SU-DHL-6 (cell line): Measurements from ENCODE around the gene CD96.

ENCODE experiments used
- H2AFZ ChIP-seq: fragments of 200-600 bp; sonication (generic); 2 replicates; pipeline ENCODE4 v1.6.1; 2014; ENCODE audit warnings: low read depth, mild to moderate bottlenecking, moderate library complexity, mixed read lengths, antibody characterized with exemption, low read length; ENCODE audit not compliant: severe bottlenecking
- H3F3A ChIP-seq: fragments of 200-600 bp; shearing (Covaris generic); 2 replicates; pipeline ENCODE4 v1.6.0; 2016; ENCODE audit warnings: antibody characterized with exemption, mild to moderate bottlenecking; ENCODE audit not compliant: insufficient read depth
- H3K27ac ChIP-seq: fragments of 200-600 bp; sonication (generic); 2 replicates; pipeline ENCODE4 v1.5.1; 2016; ENCODE audit warnings: low read depth, mild to moderate bottlenecking, low read length, moderate library complexity, mixed read lengths
- H3K27me3 ChIP-seq: fragments of 200-600 bp; sonication (generic), shearing (Covaris generic); 2 replicates; pipeline ENCODE4 v1.6.0; 2014; ENCODE audit warnings: mild to moderate bottlenecking, low read length
- H3K36me3 ChIP-seq: fragments of 200-600 bp; sonication (generic); 2 replicates; pipeline ENCODE4 v1.6.1; 2014; ENCODE audit warnings: mild to moderate bottlenecking, low read length, mixed read lengths
- H3K4me2 ChIP-seq: fragments of 300-600, 200-600 bp; shearing (Covaris generic), sonication (generic); 2 replicates; pipeline ENCODE4 v1.6.0; 2014; ENCODE audit warnings: low read length, low read depth, mild to moderate bottlenecking; ENCODE audit not compliant: poor library complexity, severe bottlenecking
- H3K4me3 ChIP-seq: fragments of 200-600 bp; sonication (generic); 2 replicates; pipeline ENCODE4 v1.5.1; 2014; ENCODE audit warnings: antibody characterized with exemption, low read length, mild to moderate bottlenecking, mixed read lengths; ENCODE audit not compliant: insufficient read depth, poor library complexity, severe bottlenecking
- H3K79me2 ChIP-seq: fragments of 200-600 bp; sonication (generic); 2 replicates; pipeline ENCODE4 v1.6.1; 2014; ENCODE audit warnings: mild to moderate bottlenecking, low read length, moderate library complexity; ENCODE audit not compliant: insufficient read depth
- H3K9ac ChIP-seq: fragments of 200-600 bp; sonication (generic); 2 replicates; pipeline ENCODE4 v1.7.0; 2014; ENCODE audit warnings: mild to moderate bottlenecking, low read length
- H3K9me2 ChIP-seq: fragments of 200-600 bp; sonication (generic); replicated peaks from 2 replicates; pipeline ENCODE4 v1.6.1; 2014; ENCODE audit warnings: low read length; ENCODE audit not compliant: insufficient read depth
- H3K9me3 ChIP-seq: fragments of 200-600 bp; sonication (generic); 2 replicates; pipeline ENCODE4 v1.6.1; 2014; ENCODE audit warnings: low read length, mixed read lengths; ENCODE audit not compliant: insufficient read depth
- H4K20me1 ChIP-seq: fragments of 200-600 bp; sonication (generic); 2 replicates; pipeline ENCODE4 v1.6.1; 2014; ENCODE audit warnings: low read depth, mild to moderate bottlenecking, antibody characterized with exemption, low read length, moderate library complexity, mixed read lengths
- EZH2phosphoT487 ChIP-seq: fragments of 200-600 bp; sonication (generic), shearing (Covaris generic); conservative IDR thresholded peaks from 2 replicates; pipeline ENCODE4 v1.6.1; 2018; ENCODE audit warnings: mild to moderate bottlenecking, antibody characterized with exemption, low read length, moderate library complexity, mixed read lengths
- TF ChIP-seq, protein P1 (sequence below): fragments of 200-600 bp; sonication (generic); IDR thresholded peaks from one replicate; pipeline ENCODE4 v1.5.1; 2017; ENCODE audit warnings: antibody characterized with exemption, mild to moderate bottlenecking, low read length, moderate library complexity; ENCODE audit not compliant: insufficient read depth, poor library complexity, severe bottlenecking

Gene CD96

DNA sequence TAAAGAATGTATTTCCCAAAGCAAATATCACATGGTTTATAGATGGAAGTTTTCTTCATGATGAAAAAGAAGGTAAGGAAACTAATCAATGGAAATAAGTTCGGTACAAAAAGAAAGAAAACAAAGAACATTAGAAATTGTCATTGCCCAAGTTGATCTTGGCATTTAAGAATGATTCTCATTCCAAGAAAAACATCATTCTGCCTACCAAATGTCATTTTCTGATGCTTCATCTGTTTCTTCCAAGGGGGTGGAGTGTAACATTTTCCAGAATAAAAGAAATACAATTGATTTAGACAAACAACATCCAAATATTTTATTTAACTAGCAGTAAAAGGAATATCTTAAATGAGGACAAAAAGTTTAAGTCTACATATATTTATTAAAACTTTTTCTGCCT is 56.1 kb downstream of the CD96 start:
- Histone ChIP-seq H3K27ac (no peak overlapping the region), H3K9me2 (no peaks in the 10 kb centered on the region), H3K9ac (no peak overlapping the region), H3K27me3 (no peaks in the 10 kb centered on the region), H4K20me1 (no peaks in the 10 kb centered on the region), H3F3A (no peaks in the 10 kb centered on the region), H3K9me3 (no peaks in the 10 kb centered on the region), H3K79me2 (no peaks in the 10 kb centered on the region), H3K4me2 (no peak overlapping the region), H2AFZ (no peak overlapping the region), H3K4me3 (no peak overlapping the region), H3K36me3 (no peaks in the 10 kb centered on the region)
- no peak for TF ChIP-seq EZH2phosphoT487
- TF ChIP-seq, protein P1, sequence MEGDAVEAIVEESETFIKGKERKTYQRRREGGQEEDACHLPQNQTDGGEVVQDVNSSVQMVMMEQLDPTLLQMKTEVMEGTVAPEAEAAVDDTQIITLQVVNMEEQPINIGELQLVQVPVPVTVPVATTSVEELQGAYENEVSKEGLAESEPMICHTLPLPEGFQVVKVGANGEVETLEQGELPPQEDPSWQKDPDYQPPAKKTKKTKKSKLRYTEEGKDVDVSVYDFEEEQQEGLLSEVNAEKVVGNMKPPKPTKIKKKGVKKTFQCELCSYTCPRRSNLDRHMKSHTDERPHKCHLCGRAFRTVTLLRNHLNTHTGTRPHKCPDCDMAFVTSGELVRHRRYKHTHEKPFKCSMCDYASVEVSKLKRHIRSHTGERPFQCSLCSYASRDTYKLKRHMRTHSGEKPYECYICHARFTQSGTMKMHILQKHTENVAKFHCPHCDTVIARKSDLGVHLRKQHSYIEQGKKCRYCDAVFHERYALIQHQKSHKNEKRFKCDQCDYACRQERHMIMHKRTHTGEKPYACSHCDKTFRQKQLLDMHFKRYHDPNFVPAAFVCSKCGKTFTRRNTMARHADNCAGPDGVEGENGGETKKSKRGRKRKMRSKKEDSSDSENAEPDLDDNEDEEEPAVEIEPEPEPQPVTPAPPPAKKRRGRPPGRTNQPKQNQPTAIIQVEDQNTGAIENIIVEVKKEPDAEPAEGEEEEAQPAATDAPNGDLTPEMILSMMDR = no peak

DNA sequence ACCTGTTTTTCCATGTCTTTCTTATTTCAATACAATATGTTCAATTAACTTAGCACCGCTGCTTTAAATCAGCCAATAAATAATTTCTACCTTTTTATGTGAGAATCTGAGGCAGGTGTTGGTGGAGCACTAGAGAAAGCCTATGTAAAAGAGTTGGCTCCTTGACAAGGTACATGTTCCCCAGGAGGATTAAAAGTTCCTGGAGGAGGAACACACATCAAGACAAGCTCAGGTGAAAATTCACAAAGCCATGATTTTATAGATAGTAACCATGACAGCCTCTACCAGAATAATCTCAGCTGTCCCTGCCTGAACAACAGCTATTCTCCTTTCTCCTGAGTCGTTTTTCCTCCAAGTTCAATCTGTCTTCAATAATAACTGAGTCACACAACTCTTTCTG is 56.6 kb downstream of the CD96 start:
- H3K27ac ChIP-seq = no peak overlapping the region
- no peaks in the 10 kb centered on the region for H3K9me3 ChIP-seq
- H3K9me2 ChIP-seq = no peaks in the 10 kb centered on the region
- H3K9ac ChIP-seq = no peak overlapping the region
- H3F3A ChIP-seq = no peaks in the 10 kb centered on the region
- H3K36me3 ChIP-seq = no peaks in the 10 kb centered on the region
- no peak overlapping the region for H3K4me2 ChIP-seq
- no peaks in the 10 kb centered on the region for H3K79me2 ChIP-seq
- H3K27me3 ChIP-seq = no peaks in the 10 kb centered on the region
- H2AFZ ChIP-seq = no peak overlapping the region
- TF ChIP-seq, protein P1 = no peak
- TF ChIP-seq EZH2phosphoT487 = no peak
- no peaks in the 10 kb centered on the region for H4K20me1 ChIP-seq
- H3K4me3 ChIP-seq = no peak overlapping the region

DNA sequence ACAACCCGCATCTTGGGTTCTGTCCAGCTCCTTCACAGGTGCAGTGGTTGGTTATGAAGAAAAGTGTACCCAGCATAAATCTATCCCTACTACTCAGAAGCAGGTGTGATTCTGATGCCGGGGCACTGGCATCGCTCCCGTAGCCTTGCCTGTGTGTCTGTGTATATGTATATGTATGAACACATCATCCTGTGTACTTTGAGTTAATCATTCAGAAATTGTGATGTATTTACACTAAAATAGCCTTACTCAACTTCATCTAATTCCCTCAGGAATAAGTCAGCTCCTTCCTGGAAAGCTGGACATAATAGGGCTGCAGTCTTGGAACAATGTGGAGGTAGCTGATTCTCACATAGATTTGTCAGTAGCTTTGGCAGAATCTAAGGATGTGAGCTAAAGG is 59.8 kb downstream of the CD96 start:
- no peaks in the 10 kb centered on the region for H3K79me2 ChIP-seq
- H3K4me2 ChIP-seq = no peak overlapping the region
- H3K9me2 ChIP-seq = no peaks in the 10 kb centered on the region
- no peaks in the 10 kb centered on the region for H3K36me3 ChIP-seq
- no peaks in the 10 kb centered on the region for H3F3A ChIP-seq
- no peak overlapping the region for H3K9ac ChIP-seq
- no peaks in the 10 kb centered on the region for H3K27me3 ChIP-seq
- H2AFZ ChIP-seq = no peak overlapping the region
- no peaks in the 10 kb centered on the region for H4K20me1 ChIP-seq
- no peak overlapping the region for H3K4me3 ChIP-seq
- no peaks in the 10 kb centered on the region for H3K9me3 ChIP-seq
- H3K27ac ChIP-seq = no peak overlapping the region
- TF ChIP-seq, protein P1 = no peak
- TF ChIP-seq EZH2phosphoT487 = no peak
